ENCODE measurements around the gene SARS1.

Gene SARS1

DNA sequence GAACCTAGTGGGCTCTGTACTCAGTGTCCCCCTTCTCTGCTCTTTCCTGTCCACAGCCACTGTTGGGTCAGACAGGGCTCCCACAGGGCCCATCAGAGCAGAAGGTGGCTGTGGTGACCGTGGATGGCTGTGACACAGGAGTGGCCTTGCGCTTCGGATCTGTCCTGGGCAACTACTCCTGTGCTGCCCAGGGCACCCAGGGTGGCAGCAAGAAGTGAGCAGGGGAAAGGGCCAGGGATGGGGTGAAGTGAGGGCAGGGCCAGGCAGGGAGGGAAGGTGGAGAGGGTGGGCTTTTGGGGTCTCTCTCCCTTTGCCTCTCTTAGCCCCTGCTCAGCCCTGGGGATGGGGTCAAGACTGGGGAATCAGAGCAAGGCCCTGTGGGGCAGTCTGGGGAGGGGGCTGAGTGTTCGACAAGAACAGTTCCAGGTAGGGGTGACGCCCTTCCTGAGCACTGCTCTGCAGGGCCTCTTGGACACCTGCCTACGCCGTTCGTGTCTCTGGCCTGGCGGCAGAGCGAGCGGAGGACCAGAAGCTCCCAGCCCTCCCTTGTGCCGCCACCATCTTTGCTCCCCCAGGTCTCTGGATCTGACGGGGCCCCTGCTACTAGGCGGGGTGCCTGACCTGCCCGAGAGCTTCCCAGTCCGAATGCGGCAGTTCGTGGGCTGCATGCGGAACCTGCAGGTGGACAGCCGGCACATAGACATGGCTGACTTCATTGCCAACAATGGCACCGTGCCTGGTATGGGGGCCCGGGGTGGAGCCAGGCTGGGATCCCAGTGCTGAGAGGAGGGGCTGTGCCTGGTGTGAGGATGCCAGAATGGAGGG lies 48.7 kb downstream of the SARS1 start:
- DNase-seq (ENCODE audit: low spot score): no peak
- TF ChIP-seq, protein P1, sequence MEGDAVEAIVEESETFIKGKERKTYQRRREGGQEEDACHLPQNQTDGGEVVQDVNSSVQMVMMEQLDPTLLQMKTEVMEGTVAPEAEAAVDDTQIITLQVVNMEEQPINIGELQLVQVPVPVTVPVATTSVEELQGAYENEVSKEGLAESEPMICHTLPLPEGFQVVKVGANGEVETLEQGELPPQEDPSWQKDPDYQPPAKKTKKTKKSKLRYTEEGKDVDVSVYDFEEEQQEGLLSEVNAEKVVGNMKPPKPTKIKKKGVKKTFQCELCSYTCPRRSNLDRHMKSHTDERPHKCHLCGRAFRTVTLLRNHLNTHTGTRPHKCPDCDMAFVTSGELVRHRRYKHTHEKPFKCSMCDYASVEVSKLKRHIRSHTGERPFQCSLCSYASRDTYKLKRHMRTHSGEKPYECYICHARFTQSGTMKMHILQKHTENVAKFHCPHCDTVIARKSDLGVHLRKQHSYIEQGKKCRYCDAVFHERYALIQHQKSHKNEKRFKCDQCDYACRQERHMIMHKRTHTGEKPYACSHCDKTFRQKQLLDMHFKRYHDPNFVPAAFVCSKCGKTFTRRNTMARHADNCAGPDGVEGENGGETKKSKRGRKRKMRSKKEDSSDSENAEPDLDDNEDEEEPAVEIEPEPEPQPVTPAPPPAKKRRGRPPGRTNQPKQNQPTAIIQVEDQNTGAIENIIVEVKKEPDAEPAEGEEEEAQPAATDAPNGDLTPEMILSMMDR (IDR thresholded peaks at IDR 0.05; ENCODE audit: extremely low read depth, missing control alignments): no peak

DNA sequence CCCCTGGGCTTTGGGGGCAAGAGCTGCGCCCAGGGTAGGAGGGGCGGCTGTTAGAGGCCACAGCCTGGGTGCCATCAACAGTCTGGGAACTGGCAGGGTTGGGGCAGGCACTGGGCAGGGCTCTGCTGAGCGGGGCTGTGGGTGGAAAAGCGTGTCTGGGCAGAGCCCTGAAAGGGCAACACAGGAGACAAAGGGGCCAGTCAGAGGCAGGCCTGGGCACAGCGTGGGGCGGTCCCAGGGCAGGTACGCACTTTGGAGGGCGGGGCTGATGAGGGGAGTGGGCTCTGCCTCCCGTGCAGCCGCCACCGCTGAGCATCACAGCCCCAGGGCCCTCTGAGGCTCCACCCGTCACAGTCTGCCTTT lies 49.5 kb downstream of the SARS1 start:
- TF ChIP-seq, protein P1 (IDR thresholded peaks at IDR 0.05; ENCODE audit: extremely low read depth, missing control alignments): no peak
- no peak for DNase-seq (ENCODE audit: low spot score)

DNA sequence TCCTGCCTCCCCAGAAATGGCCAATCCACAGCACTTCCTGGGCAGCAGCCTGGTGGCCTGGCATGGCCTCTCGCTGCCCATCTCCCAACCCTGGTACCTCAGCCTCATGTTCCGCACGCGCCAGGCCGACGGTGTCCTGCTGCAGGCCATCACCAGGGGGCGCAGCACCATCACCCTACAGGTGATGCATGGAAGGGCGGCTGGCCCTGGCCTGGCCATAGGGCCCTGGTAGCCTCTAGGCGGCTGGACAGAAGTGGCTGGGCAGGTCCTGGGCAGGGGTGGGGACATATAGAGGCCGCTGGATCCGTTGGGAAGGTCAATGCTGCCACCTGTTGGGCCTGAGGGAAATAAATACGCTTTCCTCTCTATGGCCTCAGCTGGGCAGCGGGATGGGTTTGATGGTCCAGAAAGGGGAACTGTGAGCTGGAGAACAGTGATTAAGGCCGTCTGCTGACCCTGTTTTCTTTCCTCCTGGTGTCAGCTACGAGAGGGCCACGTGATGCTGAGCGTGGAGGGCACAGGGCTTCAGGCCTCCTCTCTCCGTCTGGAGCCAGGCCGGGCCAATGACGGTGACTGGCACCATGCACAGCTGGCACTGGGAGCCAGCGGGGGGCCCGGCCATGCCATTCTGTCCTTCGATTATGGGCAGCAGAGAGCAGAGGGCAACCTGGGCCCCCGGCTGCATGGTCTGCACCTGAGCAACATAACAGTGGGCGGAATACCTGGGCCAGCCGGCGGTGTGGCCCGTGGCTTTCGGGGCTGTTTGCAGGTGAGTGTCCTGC lies 50.1 kb downstream of the SARS1 start:
- TF ChIP-seq, protein P1 (IDR thresholded peaks at IDR 0.05; ENCODE audit: extremely low read depth, missing control alignments): peak; percentile 96
- DNase-seq (ENCODE audit: low spot score): peak; percentile 90

DNA sequence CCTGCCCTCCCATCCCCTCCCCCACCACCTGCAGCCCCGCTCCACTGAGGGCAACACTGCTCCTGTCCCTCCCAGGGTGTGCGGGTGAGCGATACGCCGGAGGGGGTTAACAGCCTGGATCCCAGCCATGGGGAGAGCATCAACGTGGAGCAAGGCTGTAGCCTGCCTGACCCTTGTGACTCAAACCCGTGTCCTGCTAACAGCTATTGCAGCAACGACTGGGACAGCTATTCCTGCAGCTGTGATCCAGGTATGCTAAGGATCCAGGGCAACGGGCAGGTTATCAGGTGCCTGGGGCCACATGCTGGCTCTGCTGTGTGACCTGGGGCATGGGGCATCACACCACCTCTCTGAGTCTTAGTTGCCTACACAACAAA lies 50.6 kb downstream of the SARS1 start:
- TF ChIP-seq, protein P1 (IDR thresholded peaks at IDR 0.05; ENCODE audit: extremely low read depth, missing control alignments): no peak
- DNase-seq (ENCODE audit: low spot score): no peak

DNA sequence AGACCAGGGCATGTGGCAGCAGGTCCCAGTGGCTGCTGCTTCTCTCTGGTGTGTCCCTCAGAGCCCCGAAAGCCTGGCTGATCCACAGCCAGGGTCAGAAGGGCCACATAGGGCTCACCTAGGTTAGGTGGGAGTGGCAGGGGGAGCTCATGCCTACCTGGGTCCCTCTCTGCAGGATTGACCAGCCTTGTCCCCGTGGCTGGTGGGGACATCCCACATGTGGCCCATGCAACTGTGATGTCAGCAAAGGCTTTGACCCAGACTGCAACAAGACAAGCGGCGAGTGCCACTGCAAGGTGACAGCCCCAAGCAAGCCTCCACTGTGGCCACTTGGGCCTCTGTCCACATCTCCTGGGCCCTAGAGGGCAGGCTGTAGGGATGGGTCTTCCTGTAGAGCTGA lies 51.3 kb downstream of the SARS1 start:
- TF ChIP-seq, protein P1 (IDR thresholded peaks at IDR 0.05; ENCODE audit: extremely low read depth, missing control alignments): no peak
- no peak for DNase-seq (ENCODE audit: low spot score)

DNA sequence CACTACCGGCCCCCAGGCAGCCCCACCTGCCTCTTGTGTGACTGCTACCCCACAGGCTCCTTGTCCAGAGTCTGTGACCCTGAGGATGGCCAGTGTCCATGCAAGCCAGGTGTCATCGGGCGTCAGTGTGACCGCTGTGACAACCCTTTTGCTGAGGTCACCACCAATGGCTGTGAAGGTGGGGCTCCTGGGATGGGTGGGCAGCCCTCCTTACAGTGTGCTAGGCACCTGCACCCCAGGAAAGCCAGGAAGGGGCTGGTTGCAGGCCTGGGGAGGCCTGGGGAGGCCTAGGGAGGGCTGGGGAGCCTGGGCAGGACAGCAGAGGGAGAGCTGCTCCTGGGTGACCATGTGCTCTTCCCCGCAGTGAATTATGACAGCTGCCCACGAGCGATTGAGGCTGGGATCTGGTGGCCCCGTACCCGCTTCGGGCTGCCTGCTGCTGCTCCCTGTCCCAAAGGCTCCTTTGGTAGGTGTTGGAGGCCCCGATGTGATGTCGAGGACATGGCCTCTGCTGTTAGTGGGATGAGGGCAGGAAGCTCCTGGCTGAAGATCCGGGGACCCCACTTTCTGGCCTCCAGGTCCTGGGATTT lies 52.1 kb downstream of the SARS1 start:
- TF ChIP-seq, protein P1 (IDR thresholded peaks at IDR 0.05; ENCODE audit: extremely low read depth, missing control alignments): no peak
- no peak for DNase-seq (ENCODE audit: low spot score)

DNA sequence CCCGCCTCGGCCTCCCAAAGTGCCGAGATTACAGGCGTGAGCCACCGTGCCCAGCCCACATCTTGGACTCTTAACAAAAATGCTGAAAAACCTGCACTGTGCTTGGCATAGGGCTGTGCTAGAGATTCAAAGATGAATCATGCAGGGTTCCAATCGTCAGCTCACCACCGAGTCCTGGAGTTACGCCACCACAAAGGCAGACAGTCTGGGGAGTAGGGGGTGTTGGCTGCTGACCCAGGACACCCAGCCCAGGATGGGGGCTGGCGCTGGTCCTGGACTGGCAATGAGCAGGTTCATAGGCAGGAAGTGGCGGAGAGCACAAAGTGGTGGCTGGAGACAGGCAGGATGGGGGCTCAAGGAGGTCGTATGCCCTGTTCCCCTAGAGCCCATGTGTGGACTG lies 53.2 kb downstream of the SARS1 start:
- DNase-seq (ENCODE audit: low spot score): no peak
- TF ChIP-seq, protein P1 (IDR thresholded peaks at IDR 0.05; ENCODE audit: extremely low read depth, missing control alignments): no peak

Data from GM20000 (cell line).